Mesendoderm (in vitro differentiated cells): ENCODE measurements around the gene MAD1L1.
A peak's percentile ranks its signal among the peaks of the same experiment; 100 is the strongest.

Experiments used
- DNase-seq: peaks from one replicate; pipeline ENCODE4 v3.0.0; 2013
- H2AK5ac ChIP-seq: 2 replicates; pipeline ENCODE4 v1.6.1; 2013; ENCODE audit warnings: low read length, inconsistent platforms
- H2BK120ac ChIP-seq: 2 replicates; pipeline ENCODE4 v1.6.1; 2013; ENCODE audit warnings: low read depth, mild to moderate bottlenecking, low read length, moderate library complexity, mixed read lengths
- H2BK15ac ChIP-seq: replicated peaks from 2 replicates; pipeline ENCODE4 v1.6.1; 2013; ENCODE audit warnings: low read depth, mild to moderate bottlenecking, moderate library complexity
- H2BK5ac ChIP-seq: 2 replicates; pipeline ENCODE4 v1.6.1; 2013; ENCODE audit warnings: low read length, inconsistent platforms
- H3K18ac ChIP-seq: 2 replicates; pipeline ENCODE4 v1.6.1; 2013; ENCODE audit warnings: mild to moderate bottlenecking, low read length, mixed read lengths
- H3K23ac ChIP-seq: one replicate; pipeline ENCODE4 v1.6.1; 2013; ENCODE audit warnings: low read length
- H3K27ac ChIP-seq: 2 replicates; pipeline ENCODE4 v1.5.1; 2013; ENCODE audit warnings: low read depth, mild to moderate bottlenecking, inconsistent platforms, low read length, moderate library complexity
- H3K27me3 ChIP-seq: 2 replicates; pipeline ENCODE4 v1.6.1; 2013; ENCODE audit warnings: low read length, control low read depth, mild to moderate bottlenecking, inconsistent platforms; ENCODE audit not compliant: insufficient read depth, poor library complexity
- H3K36me3 ChIP-seq: 2 replicates; pipeline ENCODE4 v1.6.1; 2013; ENCODE audit warnings: low read length, inconsistent platforms; ENCODE audit not compliant: control insufficient read depth, insufficient read depth
- H3K4ac ChIP-seq: one replicate; pipeline ENCODE4 v1.6.1; 2013; ENCODE audit warnings: low read depth, mild to moderate bottlenecking, low read length, moderate library complexity
- H3K4me1 ChIP-seq: 2 replicates; pipeline ENCODE4 v1.6.1; 2013; ENCODE audit warnings: low read depth, low read length, inconsistent platforms; ENCODE audit not compliant: control insufficient read depth
- H3K4me2 ChIP-seq: 2 replicates; pipeline ENCODE4 v1.6.1; 2013; ENCODE audit warnings: low read length
- H3K4me3 ChIP-seq: 2 replicates; pipeline ENCODE4 v1.5.1; 2013; ENCODE audit warnings: mild to moderate bottlenecking, low read length
- H3K56ac ChIP-seq: one replicate; pipeline ENCODE4 v1.6.1; 2013; ENCODE audit warnings: low read length
- H3K79me1 ChIP-seq: 2 replicates; pipeline ENCODE4 v1.6.1; 2013; ENCODE audit warnings: low read length, inconsistent platforms
- H3K79me2 ChIP-seq: 2 replicates; pipeline ENCODE4 v1.6.1; 2013; ENCODE audit warnings: mild to moderate bottlenecking, low read length; ENCODE audit not compliant: control insufficient read depth, insufficient read depth
- H3K9ac ChIP-seq: 2 replicates; pipeline ENCODE4 v1.6.1; 2013; ENCODE audit warnings: low read length, inconsistent platforms
- H4K5ac ChIP-seq: one replicate; pipeline ENCODE4 v1.6.1; 2013; ENCODE audit warnings: low read length
- H4K8ac ChIP-seq: one replicate; pipeline ENCODE4 v1.6.1; 2013; ENCODE audit warnings: low read depth, mild to moderate bottlenecking, control low read depth, low read length, moderate library complexity
- WGBS: extraction: QIAGEN DNeasy Blood & Tissue Kit; methylation state at CpG from one replicate; pipeline ENCODE4 v1.1.7; 2013; ENCODE audit warnings: low lambda C conversion rate, missing lambda C conversion rate; ENCODE audit not compliant: insufficient coverage; ENCODE audit errors: extremely low coverage; 5-methylcytosine and 5-hydroxymethylcytosine counted together

Gene MAD1L1

GRCh38 chr7:2019461-2019710, 213.4 kb downstream of the MAD1L1 start:
- no peak overlapping the region for H4K8ac ChIP-seq
- DNase-seq, result no peak
- no peaks in the 10 kb centered on the region for H3K4me1 ChIP-seq
- H3K79me1 ChIP-seq, result no peaks in the 10 kb centered on the region
- no peak overlapping the region for H2BK15ac ChIP-seq
- no peaks in the 10 kb centered on the region for H3K36me3 ChIP-seq
- H3K4ac ChIP-seq, result no peak overlapping the region
- no peak overlapping the region for H3K18ac ChIP-seq
- WGBS, result no CpG with 5 or more reads among the region's 10 CpGs
- H4K5ac ChIP-seq, result no peak overlapping the region
- H3K9ac ChIP-seq, result no peak overlapping the region
- H3K79me2 ChIP-seq, result no peaks in the 10 kb centered on the region
- H2AK5ac ChIP-seq, result no peak overlapping the region
- H3K27me3 ChIP-seq, result no peaks in the 10 kb centered on the region
- H3K4me3 ChIP-seq, result no peak overlapping the region
- H3K23ac ChIP-seq, result no peak overlapping the region
- H3K27ac ChIP-seq, result no peak overlapping the region
- no peak overlapping the region for H2BK5ac ChIP-seq
- no peak overlapping the region for H3K56ac ChIP-seq
- H3K4me2 ChIP-seq, result no peak overlapping the region
- no peak overlapping the region for H2BK120ac ChIP-seq

GRCh38 chr7:2018569-2019460, 213.9 kb downstream of the MAD1L1 start:
- Histone ChIP-seq H3K79me1 (no peaks in the 10 kb centered on the region), H2AK5ac (no peak overlapping the region), H4K5ac (no peak overlapping the region), H3K56ac (no peak overlapping the region), H3K4me3 (no peak overlapping the region), H3K4me1 (no peaks in the 10 kb centered on the region), H3K9ac (no peak overlapping the region), H2BK15ac (no peak overlapping the region), H4K8ac (no peak overlapping the region), H3K27me3 (no peaks in the 10 kb centered on the region), H3K79me2 (no peaks in the 10 kb centered on the region), H3K4me2 (no peak overlapping the region), H3K27ac (no peak overlapping the region), H3K36me3 (no peaks in the 10 kb centered on the region), H2BK120ac (no peak overlapping the region), H3K18ac (no peak overlapping the region), H2BK5ac (no peak overlapping the region), H3K4ac (no peak overlapping the region), H3K23ac (no peak overlapping the region)
- no CpG with 5 or more reads among the region's 28 CpGs for WGBS
- DNase-seq, result peak; percentile 23

GRCh38 chr7:2017914-2018568, 214.7 kb downstream of the MAD1L1 start:
- no peaks in the 10 kb centered on the region for H3K4me1 ChIP-seq
- no peak overlapping the region for H2BK5ac ChIP-seq
- H2BK15ac ChIP-seq, result no peak overlapping the region
- H3K4me2 ChIP-seq, result no peak overlapping the region
- H3K56ac ChIP-seq, result no peak overlapping the region
- no CpG with 5 or more reads among the region's 28 CpGs for WGBS
- no peak overlapping the region for H4K8ac ChIP-seq
- no peak overlapping the region for H2BK120ac ChIP-seq
- no peak overlapping the region for H3K9ac ChIP-seq
- no peak overlapping the region for H4K5ac ChIP-seq
- H2AK5ac ChIP-seq, result no peak overlapping the region
- no peak overlapping the region for H3K4me3 ChIP-seq
- no peaks in the 10 kb centered on the region for H3K27me3 ChIP-seq
- no peak overlapping the region for H3K4ac ChIP-seq
- no peaks in the 10 kb centered on the region for H3K36me3 ChIP-seq
- H3K18ac ChIP-seq, result no peak overlapping the region
- DNase-seq, result no peak
- H3K79me2 ChIP-seq, result no peaks in the 10 kb centered on the region
- no peak overlapping the region for H3K23ac ChIP-seq
- no peaks in the 10 kb centered on the region for H3K79me1 ChIP-seq
- H3K27ac ChIP-seq, result no peak overlapping the region

- no peak overlapping the region for H3K27ac ChIP-seq
Observed at GRCh38 chr7:2017481-2017891, 215.3 kb downstream of the MAD1L1 start.

GRCh38 chr7:2016761-2017480, 215.8 kb downstream of the MAD1L1 start:
- H3K79me2 ChIP-seq, result no peaks in the 10 kb centered on the region
- no peaks in the 10 kb centered on the region for H3K36me3 ChIP-seq
- H4K5ac ChIP-seq, result no peak overlapping the region
- H2BK5ac ChIP-seq, result no peak overlapping the region
- H3K27me3 ChIP-seq, result no peaks in the 10 kb centered on the region
- H3K56ac ChIP-seq, result no peak overlapping the region
- DNase-seq, result no peak
- no peak overlapping the region for H3K18ac ChIP-seq
- no peaks in the 10 kb centered on the region for H3K4me1 ChIP-seq
- H3K79me1 ChIP-seq, result no peaks in the 10 kb centered on the region
- no peak overlapping the region for H3K9ac ChIP-seq
- no peak overlapping the region for H3K23ac ChIP-seq
- no CpG with 5 or more reads among the region's 29 CpGs for WGBS
- H2AK5ac ChIP-seq, result no peak overlapping the region
- no peak overlapping the region for H2BK15ac ChIP-seq
- H2BK120ac ChIP-seq, result no peak overlapping the region
- no peak overlapping the region for H4K8ac ChIP-seq
- H3K27ac ChIP-seq, result no peak overlapping the region
- H3K4ac ChIP-seq, result no peak overlapping the region
- no peak overlapping the region for H3K4me3 ChIP-seq
- no peak overlapping the region for H3K4me2 ChIP-seq

More at GRCh38 chr7:2017481-2017891, 215.3 kb downstream of the MAD1L1 start:
- H3K23ac ChIP-seq, result no peak overlapping the region
- H2BK120ac ChIP-seq, result no peak overlapping the region
- no peak overlapping the region for H4K8ac ChIP-seq
- no peak overlapping the region for H3K4ac ChIP-seq
- H2AK5ac ChIP-seq, result no peak overlapping the region
- no peak overlapping the region for H3K9ac ChIP-seq
- H3K4me3 ChIP-seq, result no peak overlapping the region
- WGBS, result no CpG with 5 or more reads among the region's 18 CpGs
- no peaks in the 10 kb centered on the region for H3K36me3 ChIP-seq
- no peak for DNase-seq
- H4K5ac ChIP-seq, result no peak overlapping the region
- no peaks in the 10 kb centered on the region for H3K4me1 ChIP-seq
- H3K27me3 ChIP-seq, result no peaks in the 10 kb centered on the region
- H3K79me1 ChIP-seq, result no peaks in the 10 kb centered on the region
- no peaks in the 10 kb centered on the region for H3K79me2 ChIP-seq
- H3K4me2 ChIP-seq, result no peak overlapping the region
- no peak overlapping the region for H2BK5ac ChIP-seq
- no peak overlapping the region for H3K18ac ChIP-seq
- no peak overlapping the region for H3K56ac ChIP-seq
- H2BK15ac ChIP-seq, result no peak overlapping the region
